H9 (cell line): ENCODE results near the gene RABL6. TPM values are rescaled to one million over a fixed set of nuclear protein-coding genes. Genes with fewer than 3 reads are reported as not detected.

Source experiments
- DNase-seq: peaks from one replicate; pipeline ENCODE4 v3.0.0-alpha.2; 2017
- H2AFZ ChIP-seq: one replicate; pipeline ENCODE4 v1.6.1; 2013; ENCODE audit warnings: mild to moderate bottlenecking, low read length, control low read depth, moderate library complexity
- H2AK5ac ChIP-seq: 2 replicates; pipeline ENCODE4 v1.6.1; 2013; ENCODE audit warnings: low read length, control low read depth, mixed read lengths; ENCODE audit not compliant: insufficient read length
- H2BK120ac ChIP-seq: one replicate; pipeline ENCODE4 v1.6.1; 2013; ENCODE audit warnings: low read depth, mild to moderate bottlenecking, low read length, control low read depth, inconsistent platforms; ENCODE audit not compliant: poor library complexity, severe bottlenecking
- H2BK12ac ChIP-seq: 2 replicates; pipeline ENCODE4 v1.6.1; 2013; ENCODE audit warnings: low read length, control low read depth, mixed read lengths, low read depth; ENCODE audit not compliant: insufficient read length
- H2BK15ac ChIP-seq: 2 replicates; pipeline ENCODE4 v1.6.1; 2013; ENCODE audit warnings: low read depth, low read length, control low read depth
- H2BK20ac ChIP-seq: one replicate; pipeline ENCODE4 v1.6.1; 2013; ENCODE audit warnings: low read depth, mild to moderate bottlenecking, low read length, control low read depth, inconsistent platforms; ENCODE audit not compliant: poor library complexity, severe bottlenecking
- H2BK5ac ChIP-seq: 2 replicates; pipeline ENCODE4 v1.6.1; 2013; ENCODE audit warnings: low read length, control low read depth, mixed read lengths; ENCODE audit not compliant: insufficient read length
- H3K14ac ChIP-seq: 2 replicates; pipeline ENCODE4 v1.6.1; 2013; ENCODE audit warnings: low read length, control low read depth; ENCODE audit not compliant: insufficient read depth
- H3K18ac ChIP-seq: 2 replicates; pipeline ENCODE4 v1.6.1; 2013; ENCODE audit warnings: low read depth, mild to moderate bottlenecking, mixed read lengths, low read length, control low read depth; ENCODE audit not compliant: insufficient read length
- H3K23ac ChIP-seq: 2 replicates; pipeline ENCODE4 v1.6.1; 2013; ENCODE audit warnings: low read length, control low read depth, mixed read lengths, low read depth; ENCODE audit not compliant: insufficient read length
- H3K23me2 ChIP-seq: 2 replicates; pipeline ENCODE4 v1.6.1; 2013; ENCODE audit warnings: low read depth, mild to moderate bottlenecking, mixed read lengths, low read length, control low read depth; ENCODE audit not compliant: insufficient read length, poor library complexity, severe bottlenecking
- H3K27ac ChIP-seq: 2 replicates; pipeline ENCODE4 v1.5.1; 2013; ENCODE audit warnings: low read length, control low read depth, mixed read lengths, low read depth; ENCODE audit not compliant: insufficient read length
- H3K27me3 ChIP-seq: 2 replicates; pipeline ENCODE4 v1.6.1; 2013; ENCODE audit warnings: low read length, control low read depth, inconsistent platforms; ENCODE audit not compliant: insufficient read depth
- H3K4ac ChIP-seq: 2 replicates; pipeline ENCODE4 v1.6.1; 2013; ENCODE audit warnings: low read depth, mild to moderate bottlenecking, control low read depth, inconsistent platforms, low read length, moderate library complexity
- H3K4me1 ChIP-seq: 2 replicates; pipeline ENCODE4 v1.6.1; 2013; ENCODE audit warnings: low read length, control low read depth, inconsistent platforms; ENCODE audit not compliant: insufficient read depth
- H3K4me2 ChIP-seq: 2 replicates; pipeline ENCODE4 v1.6.1; 2013; ENCODE audit warnings: low read length, control low read depth, mixed read lengths; ENCODE audit not compliant: insufficient read length, insufficient read depth
- H3K56ac ChIP-seq: 2 replicates; pipeline ENCODE4 v1.6.1; 2013; ENCODE audit warnings: low read depth, mild to moderate bottlenecking, mixed read lengths, low read length, control low read depth; ENCODE audit not compliant: insufficient read length
- H3K79me1 ChIP-seq: 2 replicates; pipeline ENCODE4 v1.6.1; 2013; ENCODE audit warnings: low read depth, mild to moderate bottlenecking, moderate library complexity, low read length, control low read depth, inconsistent platforms; ENCODE audit not compliant: insufficient read depth, poor library complexity, severe bottlenecking
- H3K79me2 ChIP-seq: 2 replicates; pipeline ENCODE4 v1.6.1; 2013; ENCODE audit warnings: low read length, control low read depth, inconsistent platforms; ENCODE audit not compliant: insufficient read depth
- H3K9ac ChIP-seq: 2 replicates; pipeline ENCODE4 v1.6.1; 2013; ENCODE audit warnings: low read length, control low read depth, mixed read lengths; ENCODE audit not compliant: insufficient read length; ENCODE audit errors: extremely low read depth
- H3K9me3 ChIP-seq: one replicate; pipeline ENCODE4 v1.6.1; 2013; ENCODE audit warnings: low read depth, low read length, inconsistent platforms; ENCODE audit not compliant: control insufficient read depth
- H3T11ph ChIP-seq: one replicate; pipeline ENCODE4 v1.6.1; 2013; ENCODE audit warnings: mild to moderate bottlenecking, low read length, control low read depth, inconsistent platforms
- H4K20me1 ChIP-seq: one replicate; pipeline ENCODE4 v1.6.1; 2013; ENCODE audit not compliant: control insufficient read depth, insufficient read length, insufficient read depth
- H4K5ac ChIP-seq: 2 replicates; pipeline ENCODE4 v1.6.1; 2013; ENCODE audit warnings: low read depth, mild to moderate bottlenecking, mixed read lengths, low read length, control low read depth; ENCODE audit not compliant: insufficient read length
- H4K8ac ChIP-seq: replicated peaks from 2 replicates; pipeline ENCODE4 v1.6.1; 2013; ENCODE audit warnings: low read length, control low read depth, mixed read lengths, low read depth; ENCODE audit not compliant: insufficient read length
- H4K91ac ChIP-seq: 2 replicates; pipeline ENCODE4 v1.6.1; 2013; ENCODE audit warnings: low read depth, mild to moderate bottlenecking, moderate library complexity, mixed read lengths, low read length, control low read depth; ENCODE audit not compliant: insufficient read length
- H3K27ac Mint-ChIP-seq, 3 experiments: 2 replicates in 2 of 3; 3 replicates in 1 of 3; pipeline ENCODE4 v1.8.0; 2020 to 2021; ENCODE audit warnings: mixed read lengths in 3 of 3, mild to moderate bottlenecking in 1 of 3, moderate library complexity in 1 of 3
- H3K27me3 Mint-ChIP-seq: 2 replicates; pipeline ENCODE4 v1.8.0; 2021; ENCODE audit warnings: low read depth, mild to moderate bottlenecking, moderate library complexity, mixed read lengths
- H3K36me3 Mint-ChIP-seq, 3 experiments: 2 replicates in 2 of 3; 3 replicates in 1 of 3; pipeline ENCODE4 v1.8.0; 2020 to 2021; ENCODE audit warnings: low read depth in 3 of 3, mixed read lengths in 3 of 3; ENCODE audit not compliant: insufficient read depth in 1 of 3
- H3K4me1 Mint-ChIP-seq, 2 experiments: 2 replicates each; pipeline ENCODE4 v1.8.0; 2020; ENCODE audit warnings: mixed read lengths in 2 of 2
- H3K4me3 Mint-ChIP-seq, 2 experiments: 2 replicates in 1 of 2; 3 replicates in 1 of 2; pipeline ENCODE4 v1.8.0; 2020 to 2021; ENCODE audit warnings: mild to moderate bottlenecking in 2 of 2, mixed read lengths in 2 of 2, moderate library complexity in 1 of 2
- H3K9me3 Mint-ChIP-seq, 2 experiments: 2 replicates in 1 of 2; 3 replicates in 1 of 2; pipeline ENCODE4 v1.8.0; 2020; ENCODE audit warnings: mild to moderate bottlenecking in 2 of 2, mixed read lengths in 2 of 2, moderate library complexity in 1 of 2
- WGBS: extraction: QIAGEN DNeasy Blood & Tissue Kit; methylation state at CpG from one replicate; pipeline ENCODE4 v1.1.7; 2013; ENCODE audit warnings: missing lambda C conversion rate, low lambda C conversion rate, mixed read lengths; ENCODE audit not compliant: insufficient read length; ENCODE audit errors: extremely low coverage; 5-methylcytosine and 5-hydroxymethylcytosine counted together
- total RNA-seq: library from RNA; stranded (reverse); gene quantifications from 2 replicates; pipeline ENCODE4 v1.2.1, GENCODE V29; 2021
- TF ChIP-seq, protein P1 (sequence below): fragments of 200-600 bp; sonication (generic); conservative IDR thresholded peaks from 3 replicates; pipeline ENCODE4 v1.8.0; 2021; ENCODE audit warnings: antibody characterized with exemption, mild to moderate bottlenecking

RABL6 gene
- total RNA-seq, 1 experiment from 2014 or later: 108 TPM

DNA sequence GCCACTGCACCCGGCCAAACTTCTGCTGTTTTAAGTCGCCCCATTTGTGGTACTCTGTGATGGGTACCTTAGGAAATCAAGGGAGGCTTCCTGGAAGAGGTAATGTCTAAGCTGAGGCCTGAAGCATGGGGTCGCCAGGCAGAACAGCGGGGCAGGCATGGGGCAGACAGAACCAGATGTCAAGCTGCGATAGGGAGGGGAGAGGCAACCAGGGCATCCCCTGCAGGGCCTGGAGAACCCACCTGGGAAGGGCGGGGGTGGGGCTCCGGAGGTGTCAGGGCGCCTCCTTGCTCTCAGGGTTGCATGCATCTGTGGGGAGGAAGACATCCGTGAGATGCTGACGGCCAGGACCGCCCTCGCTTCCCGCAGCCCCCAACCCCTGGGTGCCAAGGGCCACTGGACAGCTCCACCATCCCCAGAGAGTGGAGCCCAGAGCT lies 46.2 kb upstream of the RABL6 start:
- Mint-ChIP-seq H3K4me3 (no peak overlapping the region; a peak in 1 of 5 replicates), H3K9me3 (no peaks in the 10 kb centered on the region), H3K4me1 (peaks cover 12 to 28% of the 10 kb centered on the region in 2 experiments; a peak in 3 of 4 replicates), H3K36me3 (no peaks in the 10 kb centered on the region), H3K27ac (no peak overlapping the region), H3K27me3 (peaks cover 2% of the 10 kb centered on the region; the same call in 1 of the 2 replicates)
- Histone ChIP-seq H2BK15ac (no peak overlapping the region), H2BK20ac (no peak overlapping the region), H2BK12ac (no peak overlapping the region), H3K27ac (no peak overlapping the region), H2AFZ (no peak overlapping the region), H4K8ac (no peak overlapping the region), H3K4me1 (no peaks in the 10 kb centered on the region), H3K79me1 (no peaks in the 10 kb centered on the region), H4K20me1 (no peaks in the 10 kb centered on the region), H3K23ac (no peak overlapping the region), H2AK5ac (no peak overlapping the region), H3K27me3 (no peaks in the 10 kb centered on the region), H3K4ac (no peak overlapping the region), H3K18ac (no peak overlapping the region), H3T11ph (no peak overlapping the region), H4K5ac (no peak overlapping the region), H2BK120ac (no peak overlapping the region), H4K91ac (no peak overlapping the region), H3K23me2 (no peaks in the 10 kb centered on the region), H3K9me3 (no peaks in the 10 kb centered on the region), H3K79me2 (no peaks in the 10 kb centered on the region), H3K4me2 (no peak overlapping the region), H2BK5ac (no peak overlapping the region), H3K14ac (no peak overlapping the region), H3K56ac (no peak overlapping the region), H3K9ac (no peak overlapping the region)
- WGBS: no CpG with 5 or more reads among the region's 13 CpGs
- TF ChIP-seq, protein P1, sequence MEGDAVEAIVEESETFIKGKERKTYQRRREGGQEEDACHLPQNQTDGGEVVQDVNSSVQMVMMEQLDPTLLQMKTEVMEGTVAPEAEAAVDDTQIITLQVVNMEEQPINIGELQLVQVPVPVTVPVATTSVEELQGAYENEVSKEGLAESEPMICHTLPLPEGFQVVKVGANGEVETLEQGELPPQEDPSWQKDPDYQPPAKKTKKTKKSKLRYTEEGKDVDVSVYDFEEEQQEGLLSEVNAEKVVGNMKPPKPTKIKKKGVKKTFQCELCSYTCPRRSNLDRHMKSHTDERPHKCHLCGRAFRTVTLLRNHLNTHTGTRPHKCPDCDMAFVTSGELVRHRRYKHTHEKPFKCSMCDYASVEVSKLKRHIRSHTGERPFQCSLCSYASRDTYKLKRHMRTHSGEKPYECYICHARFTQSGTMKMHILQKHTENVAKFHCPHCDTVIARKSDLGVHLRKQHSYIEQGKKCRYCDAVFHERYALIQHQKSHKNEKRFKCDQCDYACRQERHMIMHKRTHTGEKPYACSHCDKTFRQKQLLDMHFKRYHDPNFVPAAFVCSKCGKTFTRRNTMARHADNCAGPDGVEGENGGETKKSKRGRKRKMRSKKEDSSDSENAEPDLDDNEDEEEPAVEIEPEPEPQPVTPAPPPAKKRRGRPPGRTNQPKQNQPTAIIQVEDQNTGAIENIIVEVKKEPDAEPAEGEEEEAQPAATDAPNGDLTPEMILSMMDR: no peak
- peak; percentile 29 for DNase-seq
